Medulla oblongata (tissue), 1 donor: Measurements from ENCODE around the gene COL4A3.

ENCODE experiments used
- DNase-seq: peaks from one replicate; pipeline ENCODE4 v3.0.0-alpha.2; 2015; ENCODE audit errors: extremely low spot score

Gene COL4A3

GRCh38 chr2:227287771-227288170 lies 123.3 kb downstream of the COL4A3 start:
- DNase-seq, result no peak

GRCh38 chr2:227292314-227292713 lies 127.9 kb downstream of the COL4A3 start:
- DNase-seq, result no peak

- no peak for DNase-seq
Observed at GRCh38 chr2:227293531-227293930, 129.1 kb downstream of the COL4A3 start.

- DNase-seq, result no peak
Observed at GRCh38 chr2:227295806-227296205, 131.4 kb downstream of the COL4A3 start.

GRCh38 chr2:227296671-227297405 lies 132.4 kb downstream of the COL4A3 start:
- DNase-seq, result no peak

GRCh38 chr2:227301523-227301922 lies 137.1 kb downstream of the COL4A3 start:
- DNase-seq, result no peak

GRCh38 chr2:227308784-227309183 lies 144.4 kb downstream of the COL4A3 start:
- peak; percentile 16 for DNase-seq

GRCh38 chr2:227310756-227311110 lies 146.3 kb downstream of the COL4A3 start:
- no peak for DNase-seq

- peak; percentile 31 for DNase-seq
Observed at GRCh38 chr2:227311861-227312506, 147.6 kb downstream of the COL4A3 start.

- DNase-seq, result no peak
Observed at GRCh38 chr2:227312579-227312978, 148.2 kb downstream of the COL4A3 start.

- no peak for DNase-seq
Observed at GRCh38 chr2:227313310-227313709, 148.9 kb downstream of the COL4A3 start.

- no peak for DNase-seq
Observed at GRCh38 chr2:227317834-227318233, 153.4 kb downstream of the COL4A3 start.

- DNase-seq, result no peak
Observed at GRCh38 chr2:227320305-227321094, 156.1 kb downstream of the COL4A3 start.

GRCh38 chr2:227322530-227323205 lies 158.2 kb downstream of the COL4A3 start:
- DNase-seq, result no peak

- DNase-seq, result no peak
Observed at GRCh38 chr2:227323818-227324217, 159.4 kb downstream of the COL4A3 start.

- no peak for DNase-seq
Observed at GRCh38 chr2:227324642-227324994, 160.2 kb downstream of the COL4A3 start.

- DNase-seq, result peak; percentile 94
Observed at GRCh38 chr2:227324995-227325838, 160.8 kb downstream of the COL4A3 start, which contains the start of gene MFF. TSS of gene MFF (plus strand) at chr2:227325251. CDS start at chr2:227330666, 5,415 bp downstream.

- peak; percentile 61 for DNase-seq
Observed at GRCh38 chr2:227325839-227326195, 161.4 kb downstream of the COL4A3 start.

GRCh38 chr2:227326783-227327182 lies 162.4 kb downstream of the COL4A3 start:
- no peak for DNase-seq

GRCh38 chr2:227335713-227336112 lies 171.3 kb downstream of the COL4A3 start:
- peak; percentile 80 for DNase-seq

- no peak for DNase-seq
Observed at GRCh38 chr2:227337442-227337841, 173.0 kb downstream of the COL4A3 start.
